Measurements from ENCODE around the gene PRKN. TPM values are rescaled to one million over a fixed set of nuclear protein-coding genes. Genes with fewer than 3 reads are reported as not detected.

The PRKN gene
- total RNA-seq, 1 donor from 2014 or later: 1.3 TPM

DNA sequence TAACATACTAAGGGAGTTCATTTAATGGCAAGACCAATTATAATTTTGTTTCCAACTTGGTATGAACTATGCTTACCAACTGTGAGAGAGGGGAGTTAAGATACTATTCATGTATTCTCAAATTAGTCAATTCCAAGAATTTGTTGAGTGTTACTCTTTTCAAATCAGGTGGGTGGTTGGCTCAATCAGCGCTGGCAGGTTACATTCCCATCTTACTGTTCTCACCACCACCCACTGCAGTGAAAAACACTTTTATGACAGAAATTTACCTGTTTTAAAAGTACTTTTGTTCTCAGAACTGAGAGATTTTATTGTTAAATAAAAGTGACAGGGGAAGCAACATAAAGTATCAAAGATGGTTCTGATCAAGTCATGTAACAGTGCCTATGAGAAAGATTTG lies 642.0 kb downstream of the PRKN start:
- Mint-ChIP-seq H3K27ac (ENCODE audit: unreplicated experiment) (no peak overlapping the region), H3K4me3 (ENCODE audit: unreplicated experiment) (no peak overlapping the region), H3K27me3 (ENCODE audit: low read depth, unreplicated experiment) (no peaks in the 10 kb centered on the region), H3K4me1 (ENCODE audit: low read depth, unreplicated experiment) (peaks cover 6% of the 10 kb centered on the region), H3K9me3 (ENCODE audit: unreplicated experiment) (peaks cover 12% of the 10 kb centered on the region), H3K36me3 (ENCODE audit: low read depth, unreplicated experiment) (no peaks in the 10 kb centered on the region)
- no peak overlapping the region for H3K27ac ChIP-seq (ENCODE audit: low read depth, low read length)
- no peak overlapping the region for H3K9ac ChIP-seq (ENCODE audit: low read length)
- no peak overlapping the region for H2AFZ ChIP-seq (ENCODE audit: low read depth, low read length)
- H3K4me2 ChIP-seq (ENCODE audit: low read length): no peak overlapping the region
- no peaks in the 10 kb centered on the region for H3K79me2 ChIP-seq (ENCODE audit: insufficient read depth, low read length)
- H3K4me3 ChIP-seq (ENCODE audit: insufficient read depth, low read depth, low read length): no peak overlapping the region
- no peaks in the 10 kb centered on the region for H3K36me3 ChIP-seq (ENCODE audit: insufficient read depth, low read length)
- H3K27me3 ChIP-seq (ENCODE audit: insufficient read depth, low read length): no peaks in the 10 kb centered on the region
- H4K20me1 ChIP-seq (ENCODE audit: insufficient read depth, low read length): no peaks in the 10 kb centered on the region
- H3K4me1 ChIP-seq (ENCODE audit: insufficient read depth, low read length): peaks cover 2% of the 10 kb centered on the region
- no peak for FAIRE-seq
- TF ChIP-seq, protein P1, sequence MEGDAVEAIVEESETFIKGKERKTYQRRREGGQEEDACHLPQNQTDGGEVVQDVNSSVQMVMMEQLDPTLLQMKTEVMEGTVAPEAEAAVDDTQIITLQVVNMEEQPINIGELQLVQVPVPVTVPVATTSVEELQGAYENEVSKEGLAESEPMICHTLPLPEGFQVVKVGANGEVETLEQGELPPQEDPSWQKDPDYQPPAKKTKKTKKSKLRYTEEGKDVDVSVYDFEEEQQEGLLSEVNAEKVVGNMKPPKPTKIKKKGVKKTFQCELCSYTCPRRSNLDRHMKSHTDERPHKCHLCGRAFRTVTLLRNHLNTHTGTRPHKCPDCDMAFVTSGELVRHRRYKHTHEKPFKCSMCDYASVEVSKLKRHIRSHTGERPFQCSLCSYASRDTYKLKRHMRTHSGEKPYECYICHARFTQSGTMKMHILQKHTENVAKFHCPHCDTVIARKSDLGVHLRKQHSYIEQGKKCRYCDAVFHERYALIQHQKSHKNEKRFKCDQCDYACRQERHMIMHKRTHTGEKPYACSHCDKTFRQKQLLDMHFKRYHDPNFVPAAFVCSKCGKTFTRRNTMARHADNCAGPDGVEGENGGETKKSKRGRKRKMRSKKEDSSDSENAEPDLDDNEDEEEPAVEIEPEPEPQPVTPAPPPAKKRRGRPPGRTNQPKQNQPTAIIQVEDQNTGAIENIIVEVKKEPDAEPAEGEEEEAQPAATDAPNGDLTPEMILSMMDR (IDR thresholded peaks at IDR 0.05; ENCODE audit: insufficient read depth, low read depth, low read length): no peak
- no peak for TF ChIP-seq EZH2 (IDR thresholded peaks at IDR 0.05; ENCODE audit: insufficient read depth, low read length)
- H3K9me3 ChIP-seq (ENCODE audit: insufficient read depth, low read depth, low read length): no peaks in the 10 kb centered on the region
- no peak for DNase-seq (ENCODE audit: low read depth)

DNA sequence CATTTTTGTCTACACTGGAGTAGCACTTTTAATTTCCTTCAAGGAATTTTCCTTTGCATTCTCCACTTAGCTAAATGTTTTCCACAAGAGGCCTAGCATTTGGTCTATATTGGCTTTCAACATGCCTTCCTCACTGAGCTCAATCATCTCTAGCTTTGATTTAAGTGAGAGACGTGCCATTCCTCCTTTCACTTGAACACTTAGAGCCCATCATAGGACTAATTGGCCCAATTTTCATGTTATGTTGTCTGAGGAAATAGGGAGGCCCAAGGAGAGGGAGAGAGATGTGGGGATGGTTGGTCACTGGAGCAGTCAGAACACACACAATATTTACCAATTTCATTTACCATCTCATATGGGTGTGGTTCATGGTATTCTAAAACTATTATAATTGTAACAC lies 645.0 kb downstream of the PRKN start:
- Histone ChIP-seq H3K9me3 (ENCODE audit: insufficient read depth, low read depth, low read length) (no peaks in the 10 kb centered on the region), H4K20me1 (ENCODE audit: insufficient read depth, low read length) (no peaks in the 10 kb centered on the region), H3K4me2 (ENCODE audit: low read length) (no peak overlapping the region), H3K4me3 (ENCODE audit: insufficient read depth, low read depth, low read length) (no peak overlapping the region), H3K79me2 (ENCODE audit: insufficient read depth, low read length) (no peaks in the 10 kb centered on the region), H3K27me3 (ENCODE audit: insufficient read depth, low read length) (no peaks in the 10 kb centered on the region), H3K27ac (ENCODE audit: low read depth, low read length) (no peak overlapping the region), H3K36me3 (ENCODE audit: insufficient read depth, low read length) (no peaks in the 10 kb centered on the region), H3K9ac (ENCODE audit: low read length) (no peak overlapping the region), H2AFZ (ENCODE audit: low read depth, low read length) (no peak overlapping the region), H3K4me1 (ENCODE audit: insufficient read depth, low read length) (no peaks in the 10 kb centered on the region)
- Mint-ChIP-seq H3K27ac (ENCODE audit: unreplicated experiment) (no peak overlapping the region), H3K36me3 (ENCODE audit: low read depth, unreplicated experiment) (no peaks in the 10 kb centered on the region), H3K27me3 (ENCODE audit: low read depth, unreplicated experiment) (no peaks in the 10 kb centered on the region), H3K9me3 (ENCODE audit: unreplicated experiment) (peaks cover 11% of the 10 kb centered on the region), H3K4me1 (ENCODE audit: low read depth, unreplicated experiment) (no peaks in the 10 kb centered on the region), H3K4me3 (ENCODE audit: unreplicated experiment) (no peak overlapping the region)
- TF ChIP-seq EZH2 (IDR thresholded peaks at IDR 0.05; ENCODE audit: insufficient read depth, low read length): no peak
- TF ChIP-seq, protein P1 (IDR thresholded peaks at IDR 0.05; ENCODE audit: insufficient read depth, low read depth, low read length): no peak
- DNase-seq (ENCODE audit: low read depth) (no peak), FAIRE-seq (no peak)

DNA sequence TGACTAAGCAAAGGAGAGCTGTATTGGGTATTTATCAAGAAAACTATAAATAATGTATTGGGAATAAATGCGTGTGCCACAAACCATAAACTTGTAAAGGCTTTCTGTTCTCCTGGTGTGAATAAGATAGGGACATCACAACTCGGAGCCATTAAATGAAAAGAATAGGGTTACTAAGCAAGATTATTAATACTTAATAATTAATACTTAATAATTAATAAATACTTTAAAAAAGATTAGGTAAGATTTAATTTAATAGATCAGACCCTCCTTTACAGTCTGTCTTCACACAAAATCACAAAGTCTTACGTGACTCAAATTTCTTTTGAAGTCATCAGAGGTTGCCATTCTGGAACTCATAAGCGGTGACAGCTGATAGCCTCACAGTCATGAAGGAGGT lies 648.9 kb downstream of the PRKN start:
- Histone ChIP-seq H3K9me3 (ENCODE audit: insufficient read depth, low read depth, low read length) (no peaks in the 10 kb centered on the region), H3K27me3 (ENCODE audit: insufficient read depth, low read length) (no peaks in the 10 kb centered on the region), H3K36me3 (ENCODE audit: insufficient read depth, low read length) (no peaks in the 10 kb centered on the region), H3K4me3 (ENCODE audit: insufficient read depth, low read depth, low read length) (no peak overlapping the region), H3K79me2 (ENCODE audit: insufficient read depth, low read length) (no peaks in the 10 kb centered on the region), H3K9ac (ENCODE audit: low read length) (no peak overlapping the region), H2AFZ (ENCODE audit: low read depth, low read length) (no peak overlapping the region), H3K4me1 (ENCODE audit: insufficient read depth, low read length) (no peaks in the 10 kb centered on the region), H3K27ac (ENCODE audit: low read depth, low read length) (no peak overlapping the region), H3K4me2 (ENCODE audit: low read length) (no peak overlapping the region), H4K20me1 (ENCODE audit: insufficient read depth, low read length) (no peaks in the 10 kb centered on the region)
- Mint-ChIP-seq H3K9me3 (ENCODE audit: unreplicated experiment) (peaks cover 11% of the 10 kb centered on the region), H3K27me3 (ENCODE audit: low read depth, unreplicated experiment) (no peaks in the 10 kb centered on the region), H3K4me3 (ENCODE audit: unreplicated experiment) (no peak overlapping the region), H3K27ac (ENCODE audit: unreplicated experiment) (no peak overlapping the region), H3K36me3 (ENCODE audit: low read depth, unreplicated experiment) (no peaks in the 10 kb centered on the region), H3K4me1 (ENCODE audit: low read depth, unreplicated experiment) (no peaks in the 10 kb centered on the region)
- no peak for FAIRE-seq
- TF ChIP-seq, protein P1 (IDR thresholded peaks at IDR 0.05; ENCODE audit: insufficient read depth, low read depth, low read length): no peak
- TF ChIP-seq EZH2 (IDR thresholded peaks at IDR 0.05; ENCODE audit: insufficient read depth, low read length): no peak
- DNase-seq (ENCODE audit: low read depth): no peak
